GM10847 (cell line): ENCODE measurements around the gene NKTR.

Experiments used
- POLR2A ChIP-seq: IDR thresholded peaks from 2 replicates; pipeline ENCODE4 v1.6.1; 2011; ENCODE audit not compliant: insufficient read length; ENCODE audit errors: extremely low read depth

The NKTR gene

DNA sequence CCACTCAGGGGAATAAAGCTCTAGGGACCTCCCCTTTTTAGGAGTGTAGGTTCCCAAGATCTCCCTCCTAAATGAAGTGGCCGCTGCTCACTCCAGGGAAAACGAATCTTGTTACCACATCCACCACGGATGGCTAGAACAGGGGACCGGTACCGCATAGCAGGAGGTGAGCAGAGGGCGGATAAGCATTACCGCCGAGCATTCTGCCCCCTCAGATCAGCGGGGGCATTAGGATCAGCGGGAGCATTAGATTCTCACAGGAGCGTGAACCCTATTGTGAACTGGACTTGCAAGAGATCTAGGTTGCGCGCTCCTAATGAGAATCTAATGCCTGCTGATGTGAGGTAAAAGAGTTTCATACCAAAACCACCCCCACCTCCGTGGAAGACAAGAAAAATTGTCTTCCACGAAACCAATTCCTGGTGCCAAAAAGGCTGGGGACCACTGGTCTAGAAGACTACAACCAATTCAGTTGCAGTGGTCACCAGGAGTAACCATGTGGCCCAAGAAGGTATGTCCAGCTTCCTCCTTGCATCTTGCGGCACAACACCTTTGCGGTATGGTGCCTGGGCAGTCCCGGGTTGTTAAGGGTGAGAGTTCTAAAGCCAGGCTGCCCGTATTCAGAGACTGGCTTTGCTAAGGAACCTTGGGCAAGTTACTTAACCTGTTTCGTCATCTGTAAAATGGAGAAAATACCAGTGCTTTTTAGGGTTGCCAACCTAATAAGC is 10.9 kb upstream of the NKTR start:
- no peak for TF ChIP-seq POLR2A

DNA sequence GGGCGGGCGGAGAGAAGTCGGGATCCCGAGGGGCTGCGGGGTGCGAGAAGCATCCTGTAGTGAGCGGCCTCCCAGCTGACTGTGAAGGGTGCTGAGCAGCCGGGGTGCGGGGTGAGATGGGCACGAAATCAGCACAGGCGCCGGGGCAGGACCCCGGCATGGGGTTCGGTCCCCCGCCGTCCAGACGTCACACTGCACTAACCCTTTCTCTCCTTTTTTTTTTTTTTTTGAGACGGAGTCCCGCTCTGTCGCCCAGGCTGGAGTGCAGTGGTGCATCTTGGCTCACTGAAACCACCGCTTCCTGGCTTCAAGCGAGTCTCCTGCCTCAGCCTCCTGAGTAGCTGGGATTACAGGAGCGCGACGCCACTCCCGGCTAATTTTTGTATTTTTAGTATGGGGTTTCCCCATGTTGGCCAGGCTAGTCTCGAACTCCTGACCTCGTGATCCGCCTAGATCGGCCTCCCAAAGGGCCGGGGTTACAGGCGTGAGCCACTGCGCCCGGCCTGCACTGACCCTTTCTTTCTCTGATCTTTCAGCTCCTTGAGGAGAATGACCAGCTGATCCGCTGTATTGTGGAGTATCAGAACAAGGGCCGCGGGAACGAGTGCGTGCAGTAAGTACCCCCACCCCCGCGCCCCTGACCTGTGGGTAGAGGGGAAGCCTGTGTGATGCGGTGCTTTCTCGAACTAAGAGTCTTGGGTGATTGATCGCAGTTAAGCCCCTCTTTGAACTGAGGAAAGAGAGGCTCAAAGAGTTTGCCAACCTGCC is 9.3 kb upstream of the NKTR start:
- TF ChIP-seq POLR2A: no peak

DNA sequence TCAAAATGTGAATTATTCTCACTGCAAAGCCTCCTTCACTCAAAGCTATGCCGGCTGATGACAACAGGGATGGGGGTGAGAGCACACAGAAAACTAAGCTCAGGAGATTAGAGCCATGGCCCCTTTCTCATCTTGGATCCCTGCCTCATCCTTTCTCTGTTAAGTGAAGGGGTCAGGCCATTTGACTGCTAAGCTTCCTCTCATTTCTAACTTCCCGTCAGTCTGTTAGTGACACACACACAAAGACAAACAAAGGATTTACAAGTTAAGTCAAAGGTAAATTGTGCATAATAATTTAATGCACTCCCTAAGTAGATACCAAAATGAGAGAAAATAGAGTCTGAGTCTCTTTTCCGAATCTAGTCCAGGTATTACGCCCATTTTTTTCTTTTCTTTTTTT is 8.7 kb upstream of the NKTR start:
- TF ChIP-seq POLR2A: no peak

DNA sequence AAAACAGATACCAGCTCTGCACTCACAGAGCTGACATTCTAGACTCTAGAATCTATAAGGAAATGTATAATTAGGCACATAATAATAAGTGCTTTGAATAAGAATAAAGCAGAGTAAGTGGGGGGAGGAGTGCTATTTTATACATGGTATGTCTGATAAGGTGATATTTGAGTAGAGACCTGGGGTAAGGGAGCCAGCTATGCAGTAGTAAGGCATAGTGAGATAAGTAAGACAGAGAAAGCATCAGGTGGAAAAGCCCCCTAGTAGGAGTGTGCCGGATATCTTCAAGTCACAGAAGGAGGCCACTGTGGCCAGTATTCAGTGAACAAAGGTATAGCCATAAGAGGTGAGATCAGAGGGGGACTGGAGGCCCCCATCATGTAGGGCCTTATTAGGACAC is 6.9 kb upstream of the NKTR start:
- TF ChIP-seq POLR2A: no peak

DNA sequence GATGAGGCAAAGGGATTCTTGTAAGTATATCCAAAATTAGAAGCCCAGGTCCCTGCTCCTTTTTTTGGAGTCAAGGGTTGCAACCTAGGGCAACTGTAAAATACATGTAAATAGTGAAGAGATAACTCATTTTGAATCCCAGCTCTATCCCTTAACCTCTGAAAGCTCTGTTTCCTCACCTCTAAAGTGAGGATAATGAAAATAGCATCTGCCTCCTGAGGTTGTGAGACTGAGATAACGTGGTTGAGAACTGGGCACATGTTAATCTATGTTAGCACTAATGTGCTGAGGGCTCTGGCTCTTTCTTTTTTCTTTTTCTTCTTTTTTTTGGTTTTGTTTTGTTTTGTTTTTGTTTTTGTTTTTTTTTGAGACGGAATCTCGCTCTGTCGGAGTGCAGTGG is 4.8 kb upstream of the NKTR start:
- TF ChIP-seq POLR2A: no peak

DNA sequence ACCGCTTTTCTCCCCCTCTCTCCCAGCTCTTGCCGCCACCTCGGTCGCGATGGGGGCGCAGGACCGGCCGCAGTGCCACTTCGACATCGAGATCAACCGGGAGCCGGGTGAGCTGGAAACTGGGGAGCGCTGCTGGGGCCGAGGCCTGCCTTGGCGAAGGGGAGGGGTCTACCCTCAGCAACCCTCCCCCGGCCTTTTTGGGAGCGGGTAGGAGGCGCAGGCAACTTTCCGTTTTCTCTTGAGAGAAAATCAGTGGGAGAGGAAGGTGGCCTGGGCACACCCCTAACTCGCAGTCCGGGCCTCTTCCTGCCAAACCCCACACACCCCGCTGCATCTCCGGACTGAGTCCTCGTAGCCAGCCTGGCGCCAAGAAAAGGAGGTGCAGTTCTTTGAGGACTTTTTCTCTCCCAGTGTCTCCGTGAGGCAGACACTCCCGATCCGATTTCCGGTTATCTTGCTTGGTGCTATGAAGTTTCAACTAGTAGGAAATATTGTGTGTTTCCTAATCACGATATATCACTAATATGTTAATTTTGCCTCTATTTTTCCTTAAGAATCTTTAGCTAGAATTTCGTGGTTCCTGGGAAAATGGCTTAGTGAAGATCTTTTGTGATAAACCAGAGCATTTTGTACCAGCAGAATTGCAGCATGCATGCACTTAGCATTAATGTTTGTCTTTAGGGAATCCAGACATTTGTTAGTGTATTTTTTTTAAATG is 631 bp downstream of the NKTR start:
- no peak for TF ChIP-seq POLR2A

DNA sequence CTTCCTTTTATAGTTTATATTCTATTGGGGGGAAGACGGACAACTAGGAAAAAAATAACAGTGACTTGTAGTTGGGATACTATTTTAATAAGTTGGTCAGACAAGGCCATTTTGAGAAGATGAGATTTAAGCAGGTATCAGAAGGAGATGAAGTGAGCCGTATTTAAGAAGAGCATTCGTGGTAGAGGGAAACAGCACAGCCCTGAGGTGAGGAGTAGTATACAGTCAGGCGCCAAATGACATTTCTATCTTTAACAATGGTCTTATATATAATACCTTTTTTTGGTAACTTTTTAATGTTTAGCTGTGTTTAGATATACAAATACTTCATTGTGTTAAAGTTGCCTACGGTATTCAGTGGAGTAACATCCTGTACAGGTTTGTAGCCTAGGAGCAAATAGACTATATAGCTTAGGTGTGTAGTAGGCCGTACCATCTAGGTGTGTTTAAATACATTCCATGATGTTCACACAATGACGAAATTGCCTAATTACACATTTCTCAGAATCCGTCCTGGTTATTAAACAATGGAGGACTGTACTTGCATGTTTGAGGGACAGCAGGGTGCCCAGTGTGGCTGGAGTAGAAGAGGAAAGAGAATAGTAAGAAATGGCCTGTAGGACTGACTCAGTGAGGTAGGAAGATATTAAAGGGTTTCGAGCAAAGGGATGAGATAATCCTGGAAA is 1.6 kb downstream of the NKTR start:
- no peak for TF ChIP-seq POLR2A

DNA sequence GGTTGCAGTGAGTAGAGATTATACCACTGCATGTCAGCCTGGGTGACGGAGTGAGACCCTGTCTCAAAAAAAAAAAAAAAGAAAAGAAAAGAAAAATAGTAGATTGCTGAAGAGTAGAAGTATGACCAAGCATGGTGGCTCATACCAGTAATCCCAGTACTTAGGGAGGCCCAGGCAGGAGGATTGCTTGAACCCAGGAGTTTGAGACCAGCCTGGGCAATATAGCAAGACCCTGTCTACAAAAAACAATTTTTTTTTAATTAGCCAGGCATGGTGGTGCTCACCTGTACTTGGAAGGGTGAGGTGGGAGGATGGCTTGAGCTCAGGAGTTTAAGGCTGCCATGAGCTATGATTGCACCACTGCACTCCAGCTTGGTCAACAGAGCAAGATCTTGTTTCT is 2.5 kb downstream of the NKTR start:
- no peak for TF ChIP-seq POLR2A

DNA sequence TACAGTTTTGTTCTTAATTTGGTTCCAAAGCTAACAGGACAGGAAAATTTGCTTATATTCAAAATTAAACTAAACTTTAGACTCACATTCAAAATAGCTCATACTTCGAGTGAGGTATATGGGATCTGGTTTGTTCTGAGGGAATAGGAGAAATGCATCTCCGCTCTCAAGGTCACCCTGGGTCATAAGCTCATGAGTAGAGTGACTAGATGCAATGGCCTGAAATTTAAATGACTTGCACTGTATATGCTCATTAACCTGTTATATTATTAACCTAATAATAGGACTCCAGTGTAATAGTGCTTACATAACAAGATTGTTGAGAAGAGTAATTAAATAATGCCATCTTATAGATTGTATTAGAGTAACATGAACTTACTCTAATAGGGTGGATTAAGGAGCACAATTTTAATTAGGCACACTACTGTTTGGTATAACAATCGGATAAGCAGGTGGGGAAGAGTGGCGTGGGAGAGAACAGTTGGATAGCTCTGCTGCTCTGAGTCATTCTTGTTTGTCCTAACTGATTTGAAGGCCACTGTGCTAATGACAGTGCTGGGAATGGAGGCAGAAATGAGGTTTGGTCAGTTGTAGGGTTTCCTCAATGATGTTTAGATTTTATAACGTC is 5.2 kb downstream of the NKTR start:
- TF ChIP-seq POLR2A: no peak

DNA sequence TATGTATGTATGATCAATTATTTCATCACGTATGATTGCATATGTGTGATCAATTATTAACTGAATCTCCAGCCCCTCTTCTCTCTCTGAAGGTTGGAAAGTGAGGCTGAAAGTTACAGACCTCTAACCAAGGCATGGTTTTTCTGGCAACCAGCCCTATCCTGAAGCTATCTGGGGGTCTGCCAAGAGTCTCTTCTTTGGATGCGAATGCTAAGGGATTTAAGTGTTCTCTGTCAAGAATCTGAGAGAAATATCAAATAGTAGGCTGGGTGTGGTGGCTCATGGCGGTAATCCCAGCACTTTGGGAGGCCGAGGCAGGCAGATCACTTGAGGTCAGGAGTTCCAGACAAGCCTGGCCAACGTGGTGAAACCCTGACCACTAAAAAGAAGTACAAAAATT is 8.1 kb downstream of the NKTR start:
- TF ChIP-seq POLR2A: no peak

DNA sequence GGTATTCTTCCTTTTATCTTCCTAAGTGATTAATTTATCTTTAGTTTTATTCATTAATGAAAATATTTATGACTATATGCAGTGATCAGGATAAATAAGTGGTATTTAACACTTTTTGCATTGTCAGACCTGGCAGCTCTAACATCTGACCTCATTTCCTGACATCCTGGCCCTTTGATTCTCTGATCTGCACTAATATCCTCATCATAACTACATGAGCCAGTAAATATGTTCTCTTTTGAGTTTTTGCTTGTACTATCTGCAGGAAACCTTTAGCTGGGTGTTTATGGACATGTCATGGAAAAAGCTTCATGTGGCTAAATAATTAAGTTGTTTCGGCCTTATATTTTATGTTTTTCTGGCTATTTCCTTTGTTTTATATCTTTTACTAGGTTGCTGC is 10.5 kb downstream of the NKTR start:
- TF ChIP-seq POLR2A: no peak

DNA sequence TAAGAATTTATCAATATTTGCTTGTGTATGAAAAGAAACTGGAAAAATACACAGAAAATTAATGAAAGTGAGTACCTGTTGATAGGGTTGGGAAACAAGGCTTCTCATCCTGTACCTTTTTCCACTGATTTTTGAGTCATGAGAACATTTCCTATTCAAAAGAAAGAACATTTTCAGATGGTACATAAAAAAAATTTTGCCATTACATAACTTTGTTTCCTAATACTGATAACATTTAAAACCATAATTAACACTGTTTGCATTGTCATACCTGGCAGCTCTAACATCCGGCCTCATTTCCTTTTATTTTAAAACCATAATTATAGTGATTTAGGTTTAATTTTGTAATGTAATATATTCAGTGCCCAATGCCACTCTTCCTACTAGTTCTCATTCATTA is 11.7 kb downstream of the NKTR start:
- no peak for TF ChIP-seq POLR2A

DNA sequence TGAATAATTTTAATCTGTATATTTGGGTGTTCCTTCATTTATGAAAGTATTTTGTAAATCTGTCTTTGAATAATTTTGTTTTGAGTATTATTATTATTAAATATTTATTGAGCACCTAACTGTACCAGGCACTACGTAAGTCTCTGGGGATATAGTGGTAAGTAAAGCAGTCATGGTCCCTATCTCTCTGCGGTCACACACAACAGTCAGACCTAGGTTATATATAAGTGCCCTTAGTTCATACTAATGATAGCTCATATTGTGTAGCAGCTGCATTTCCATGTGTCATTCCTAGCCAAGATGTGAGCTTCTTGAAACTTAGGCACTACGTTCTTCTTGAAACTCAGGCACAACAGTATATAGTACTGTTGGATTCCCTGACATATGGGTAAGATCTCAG is 12.4 kb downstream of the NKTR start:
- no peak for TF ChIP-seq POLR2A

DNA sequence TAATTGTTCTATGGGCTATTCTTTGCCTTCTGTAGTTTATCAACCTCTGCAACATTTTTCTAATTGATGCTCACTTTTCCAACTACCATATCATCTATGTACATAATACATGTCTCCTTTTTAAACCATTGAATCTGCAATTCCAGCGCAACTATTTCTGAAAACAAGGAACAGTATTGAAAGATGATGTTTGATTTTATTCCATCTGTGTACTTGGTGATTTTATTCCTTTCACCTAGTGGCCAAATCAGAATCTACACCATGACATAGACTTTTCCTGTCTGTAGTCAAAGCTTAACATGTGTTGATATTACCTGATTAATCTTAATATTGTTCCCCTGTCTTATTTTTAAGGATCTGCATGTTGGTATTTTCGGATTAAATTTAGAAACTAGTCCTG is 13.0 kb downstream of the NKTR start:
- no peak for TF ChIP-seq POLR2A

DNA sequence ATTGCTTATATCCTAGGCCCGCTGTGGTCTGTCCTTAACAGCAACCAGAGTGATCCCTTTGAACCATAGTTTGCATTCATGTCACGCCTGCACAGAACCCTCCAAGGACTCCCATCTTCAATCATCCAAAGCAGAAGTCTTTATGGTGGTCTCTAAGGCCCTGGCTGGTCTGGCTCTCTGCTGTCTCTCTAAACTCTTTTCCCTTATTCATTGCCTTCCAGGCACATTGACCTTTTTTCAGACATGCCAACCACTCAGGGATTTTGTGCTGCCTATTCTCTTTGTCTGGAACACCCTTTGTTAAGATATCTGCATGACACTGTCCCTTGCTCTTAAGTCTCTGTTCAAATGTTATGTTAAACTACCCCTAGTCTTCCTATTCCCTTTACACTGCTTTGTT is 31.1 kb downstream of the NKTR start:
- TF ChIP-seq POLR2A: no peak
